ENCODE measurements around the gene HSPBP1.
A peak's percentile ranks its signal among the peaks of the same experiment; 100 is the strongest.

HSPBP1 gene

DNA sequence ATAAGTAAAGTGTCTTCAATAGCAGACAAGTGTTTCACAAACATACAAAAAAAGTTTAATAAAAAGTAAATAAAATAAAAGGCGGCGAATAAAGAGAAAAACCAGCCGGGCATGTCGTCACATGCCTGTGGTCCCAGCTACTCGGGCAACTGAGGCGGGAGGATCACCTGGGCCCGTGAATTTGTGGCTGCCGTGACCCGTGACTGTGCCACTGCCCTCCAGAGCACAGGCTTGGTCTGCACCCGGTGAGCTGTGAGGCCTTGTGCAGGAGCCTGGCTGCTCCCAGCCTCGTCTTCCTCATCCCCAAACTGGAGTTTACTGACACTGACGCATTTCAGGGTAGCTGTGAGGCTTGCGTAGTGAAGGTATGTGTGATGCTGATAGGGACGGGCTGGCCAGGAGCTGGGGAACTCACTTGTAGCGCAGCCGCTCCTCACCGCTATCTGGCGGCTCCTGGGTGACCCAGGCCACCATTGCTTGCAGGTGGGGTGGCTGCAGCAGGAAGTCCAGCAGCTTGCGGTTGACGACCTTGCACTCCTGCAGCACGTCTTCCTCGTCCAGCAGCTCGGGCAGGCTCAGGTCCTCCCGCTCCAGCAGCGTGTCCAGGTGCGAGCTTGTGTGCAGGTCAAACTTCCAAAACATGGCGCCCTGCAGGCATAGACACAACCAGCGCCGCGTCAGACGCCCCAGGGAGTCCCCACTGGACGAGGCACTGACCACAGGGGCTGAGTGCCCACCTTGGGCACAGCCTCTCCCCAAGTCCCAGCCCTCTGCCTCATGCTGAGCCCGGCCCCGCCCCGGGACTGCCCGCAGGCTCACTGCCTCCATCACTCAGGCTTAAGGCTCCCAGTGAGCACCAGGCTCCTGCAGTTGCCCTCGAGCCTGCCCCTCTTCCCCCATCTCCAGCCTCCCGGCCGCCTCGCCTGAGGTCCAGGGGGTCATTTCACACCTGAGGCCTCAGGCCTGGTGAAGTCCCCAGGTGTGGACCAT, 33.2 kb downstream of the HSPBP1 start:
- H3K4me1 ChIP-seq (ENCODE audit: control insufficient read depth, insufficient read depth, low read length) = no peaks in the 10 kb centered on the region
- TF ChIP-seq GLI2 (tag by site-specific recombination; IDR thresholded peaks at IDR 0.05; ENCODE audit: borderline replicate concordance, low read depth) = no peak
- TF ChIP-seq ZNF157 (tag by site-specific recombination; IDR thresholded peaks at IDR 0.05) = no peak
- no peak for TF ChIP-seq ZNF501 (tag by site-specific recombination; IDR thresholded peaks at IDR 0.05)
- no peak for TF ChIP-seq ZSCAN5A (tag by site-specific recombination; IDR thresholded peaks at IDR 0.05)
- ChIA-PET POLR2A (no interaction called here), CTCF (interaction anchor here (0.6 kb wide), 2 partner anchors 30 to 1128 kb away, joined by 3 to 4 read pairs; no protein-coding TSS in a partner anchor)
- H3K9me3 ChIP-seq (ENCODE audit: control insufficient read depth, insufficient read depth, low read depth, low read length) = no peaks in the 10 kb centered on the region
- peaks cover 32 to 77% of the 10 kb centered on the region in 2 experiments; a peak in 2 of 3 replicates for H3K36me3 ChIP-seq (ENCODE audit: control insufficient read depth in 2 of 2, insufficient read depth in 1 of 2, low read length in 2 of 2)
- no peak overlapping the region for H3K4me3 ChIP-seq (ENCODE audit: low read depth, low read length)
- H3K27ac ChIP-seq (ENCODE audit: extremely low read depth, low read depth, low read length) = 0 out of 2 replicates have a peak overlapping the region, but pooled peaks have one; percentile 36

DNA sequence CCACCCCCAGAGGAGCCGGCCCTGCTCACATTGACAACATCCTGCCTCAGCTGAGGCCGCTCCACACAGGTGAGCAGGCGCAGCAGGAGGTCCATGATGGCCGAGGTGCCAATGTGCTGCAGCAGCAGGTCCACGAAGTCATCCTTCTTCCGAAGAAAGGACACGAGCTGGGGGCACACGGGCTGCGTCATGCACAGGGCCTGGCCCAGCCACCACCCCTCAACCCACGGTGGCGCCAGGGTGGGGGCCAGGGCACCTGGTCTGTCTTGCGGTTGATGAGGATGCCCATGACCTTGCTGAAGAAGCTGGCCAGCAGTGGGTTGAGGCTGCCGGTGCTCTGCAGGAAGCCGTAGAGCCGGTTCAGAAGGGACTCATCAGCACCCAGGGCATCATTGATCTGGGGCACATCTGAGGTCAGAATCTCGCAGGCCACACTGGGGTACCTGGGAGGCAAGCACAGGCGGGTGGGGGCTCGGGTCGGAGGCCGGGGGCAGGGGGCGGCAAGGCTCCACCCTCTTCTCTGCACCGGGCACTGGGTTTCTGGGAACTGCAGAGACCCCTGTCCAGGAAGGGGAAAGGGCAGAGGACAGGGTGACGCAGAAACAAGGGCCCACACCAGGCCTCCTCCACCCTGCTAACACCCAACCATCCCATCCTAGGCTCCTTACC, 34.5 kb downstream of the HSPBP1 start:
- Histone ChIP-seq H3K4me1 (ENCODE audit: control insufficient read depth, insufficient read depth, low read length) (no peaks in the 10 kb centered on the region), H3K27ac (ENCODE audit: extremely low read depth, low read depth, low read length) (no peak overlapping the region), H3K36me3 (ENCODE audit: control insufficient read depth in 2 of 2, insufficient read depth in 1 of 2, low read length in 2 of 2) (peaks cover 32 to 82% of the 10 kb centered on the region in 2 experiments; a peak in 2 of 3 replicates), H3K9me3 (ENCODE audit: control insufficient read depth, insufficient read depth, low read depth, low read length) (no peaks in the 10 kb centered on the region), H3K4me3 (ENCODE audit: low read depth, low read length) (no peak overlapping the region)
- ChIA-PET POLR2A (no interaction called here), CTCF (no interaction called here)
- TF ChIP-seq, protein P1, sequence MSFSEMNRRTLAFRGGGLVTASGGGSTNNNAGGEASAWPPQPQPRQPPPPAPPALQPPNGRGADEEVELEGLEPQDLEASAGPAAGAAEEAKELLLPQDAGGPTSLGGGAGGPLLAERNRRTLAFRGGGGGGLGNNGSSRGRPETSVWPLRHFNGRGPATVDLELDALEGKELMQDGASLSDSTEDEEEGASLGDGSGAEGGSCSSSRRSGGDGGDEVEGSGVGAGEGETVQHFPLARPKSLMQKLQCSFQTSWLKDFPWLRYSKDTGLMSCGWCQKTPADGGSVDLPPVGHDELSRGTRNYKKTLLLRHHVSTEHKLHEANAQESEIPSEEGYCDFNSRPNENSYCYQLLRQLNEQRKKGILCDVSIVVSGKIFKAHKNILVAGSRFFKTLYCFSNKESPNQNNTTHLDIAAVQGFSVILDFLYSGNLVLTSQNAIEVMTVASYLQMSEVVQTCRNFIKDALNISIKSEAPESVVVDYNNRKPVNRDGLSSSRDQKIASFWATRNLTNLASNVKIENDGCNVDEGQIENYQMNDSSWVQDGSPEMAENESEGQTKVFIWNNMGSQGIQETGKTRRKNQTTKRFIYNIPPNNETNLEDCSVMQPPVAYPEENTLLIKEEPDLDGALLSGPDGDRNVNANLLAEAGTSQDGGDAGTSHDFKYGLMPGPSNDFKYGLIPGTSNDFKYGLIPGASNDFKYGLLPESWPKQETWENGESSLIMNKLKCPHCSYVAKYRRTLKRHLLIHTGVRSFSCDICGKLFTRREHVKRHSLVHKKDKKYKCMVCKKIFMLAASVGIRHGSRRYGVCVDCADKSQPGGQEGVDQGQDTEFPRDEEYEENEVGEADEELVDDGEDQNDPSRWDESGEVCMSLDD (tag by site-specific recombination; IDR thresholded peaks at IDR 0.05) = no peak
- TF ChIP-seq ZNF366 (tag by site-specific recombination; conservative IDR thresholded peaks at IDR 0.05) (no peak), ZNF792 (tag by site-specific recombination; IDR thresholded peaks at IDR 0.05) (no peak), ZEB2 (tag by site-specific recombination; IDR thresholded peaks at IDR 0.05) (no peak), ZNF768 (tag by site-specific recombination; IDR thresholded peaks at IDR 0.05) (no peak), GLI2 (tag by site-specific recombination; IDR thresholded peaks at IDR 0.05; ENCODE audit: borderline replicate concordance, low read depth) (no peak), ZNF510 (tag by site-specific recombination; IDR thresholded peaks at IDR 0.05; ENCODE audit: insufficient replicate concordance) (no peak), ZFP41 (tag by site-specific recombination; IDR thresholded peaks at IDR 0.05; ENCODE audit: borderline replicate concordance) (no peak), ZFHX2 (tag by site-specific recombination; conservative IDR thresholded peaks at IDR 0.05) (no peak)

GRCh38 chr19:55244004-55244680, 35.8 kb downstream of the HSPBP1 start:
- H3K36me3 ChIP-seq (ENCODE audit: control insufficient read depth in 2 of 2, insufficient read depth in 1 of 2, low read length in 2 of 2) = peaks cover 32 to 87% of the 10 kb centered on the region in 2 experiments; a peak in 2 of 3 replicates
- H3K9me3 ChIP-seq (ENCODE audit: control insufficient read depth, insufficient read depth, low read depth, low read length) = no peaks in the 10 kb centered on the region
- no peak overlapping the region for H3K27ac ChIP-seq (ENCODE audit: extremely low read depth, low read depth, low read length)
- no peaks in the 10 kb centered on the region for H3K4me1 ChIP-seq (ENCODE audit: control insufficient read depth, insufficient read depth, low read length)
- ChIA-PET POLR2A (interaction anchor here (0.7 kb wide), 1 partner anchor 98 kb away, joined by 6 read pairs; no protein-coding TSS in a partner anchor), CTCF (interaction anchor here (0.8 kb wide), 1 partner anchor 110 kb away, joined by 3 read pairs; no protein-coding TSS in a partner anchor)
- H3K4me3 ChIP-seq (ENCODE audit: low read depth, low read length) = no peak overlapping the region
- TF ChIP-seq ZNF843 (tag by site-specific recombination; IDR thresholded peaks at IDR 0.05) = no peak
- TF ChIP-seq ZNF26 (tag by site-specific recombination; IDR thresholded peaks at IDR 0.05) = no peak
- TF ChIP-seq ZNF416 (tag by site-specific recombination; IDR thresholded peaks at IDR 0.05) = no peak
- TF ChIP-seq ZBTB8A (tag by site-specific recombination; IDR thresholded peaks at IDR 0.05) = no peak
- no peak for TF ChIP-seq ZNF184 (tag by site-specific recombination; IDR thresholded peaks at IDR 0.05)
- TF ChIP-seq PBX3 (CRISPR knock-in tag; IDR thresholded peaks at IDR 0.05) = no peak
- no peak for TF ChIP-seq ZNF629 (tag by site-specific recombination; IDR thresholded peaks at IDR 0.05)
- TF ChIP-seq ZNF621 (tag by site-specific recombination; IDR thresholded peaks at IDR 0.05) = no peak
- no peak for TF ChIP-seq ZNF548 (tag by site-specific recombination; IDR thresholded peaks at IDR 0.05)
- no peak for TF ChIP-seq ZSCAN16 (tag by site-specific recombination; IDR thresholded peaks at IDR 0.05)

All from HEK293 (cell line).